Activated CD4-positive, alpha-beta T cell treated with anti-CD3 and anti-CD28 coated beads, Interleukin-2, Interleukin-6, amounts not matched to agents 100 ng/mL and 50 ng/mL, durations not matched to agents 16 hours and 8 hours (primary cell): ENCODE data around the gene SIPA1L3.

Source experiments
- DNase-seq: peaks from one replicate; pipeline ENCODE4 v3.0.0-alpha.2; 2020

SIPA1L3 gene

DNA sequence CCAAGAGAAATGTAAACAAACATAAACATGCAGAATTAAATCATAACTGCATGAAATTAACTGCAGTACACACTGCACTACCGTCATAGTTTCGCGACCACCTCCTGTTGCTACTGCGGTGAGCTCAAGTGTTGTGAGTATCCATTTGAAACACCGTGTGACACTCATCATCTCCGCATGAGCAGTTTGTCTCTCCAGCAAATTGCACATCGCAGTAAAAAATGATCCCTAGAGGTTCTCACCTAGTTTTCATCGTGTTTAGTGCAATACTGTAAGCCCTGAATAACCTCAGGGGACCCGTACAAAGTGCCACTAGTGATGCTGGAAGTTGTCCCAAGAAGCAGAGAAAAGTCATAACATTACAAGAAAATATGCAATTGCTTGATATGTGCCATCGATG is 169.3 kb downstream of the SIPA1L3 start:
- DNase-seq, result no peak

GRCh38 chr19:38078302-38078930 is 171.4 kb downstream of the SIPA1L3 start:
- no peak for DNase-seq

DNA sequence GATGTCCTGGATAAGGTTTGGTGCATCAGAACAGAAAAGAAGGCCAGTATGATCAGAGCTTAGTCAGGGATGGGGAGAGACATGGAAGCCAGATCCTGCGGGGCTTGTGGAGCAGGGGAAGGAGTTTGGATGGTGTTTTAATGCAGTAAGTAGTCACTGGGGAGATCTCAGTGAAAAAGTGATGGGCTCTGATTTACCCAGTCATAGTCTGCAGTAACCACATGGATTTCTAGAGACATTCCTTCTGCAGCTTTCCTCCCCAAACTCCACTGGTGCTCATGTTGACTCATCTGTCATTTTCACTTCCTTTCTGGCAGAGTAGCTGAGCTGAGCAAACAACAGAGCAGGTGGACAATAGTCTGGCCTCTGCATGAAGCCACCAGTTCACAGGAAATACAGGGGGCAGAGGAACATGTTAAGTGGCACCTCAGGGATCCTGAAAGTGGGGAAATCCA is 172.9 kb downstream of the SIPA1L3 start:
- DNase-seq, result peak; percentile 43

DNA sequence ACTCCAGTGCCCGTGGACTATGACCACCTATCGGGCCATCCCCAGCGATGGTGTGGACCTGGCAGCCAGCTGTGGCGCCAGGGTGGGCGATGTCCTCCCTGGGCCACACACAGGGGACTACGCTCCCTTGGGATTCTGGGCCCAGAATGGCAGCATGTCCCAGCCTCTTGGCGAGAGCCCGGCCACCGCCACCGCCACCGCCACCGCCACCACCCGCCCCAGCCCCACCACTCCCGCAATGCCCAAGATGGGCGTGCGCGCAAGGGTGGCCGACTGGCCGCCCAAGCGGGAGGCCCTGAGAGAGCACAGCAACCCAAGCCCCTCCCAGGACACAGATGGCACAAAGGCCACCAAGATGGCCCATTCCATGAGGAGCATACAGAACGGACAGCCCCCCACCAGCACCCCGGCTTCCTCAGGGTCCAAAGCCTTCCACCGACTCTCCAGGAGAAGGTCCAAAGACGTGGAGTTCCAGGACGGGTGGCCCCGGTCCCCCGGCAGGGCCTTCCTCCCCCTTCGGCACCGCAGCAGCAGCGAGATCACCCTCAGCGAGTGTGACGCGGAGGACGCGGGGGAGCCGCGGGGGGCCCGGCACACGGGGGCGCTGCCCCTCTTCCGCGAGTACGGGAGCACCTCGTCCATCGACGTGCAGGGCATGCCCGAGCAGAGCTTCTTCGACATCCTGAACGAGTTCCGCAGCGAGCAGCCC is 174.7 kb downstream of the SIPA1L3 start:
- no peak for DNase-seq

GRCh38 chr19:38082256-38083118 is 175.5 kb downstream of the SIPA1L3 start:
- no peak for DNase-seq

DNA sequence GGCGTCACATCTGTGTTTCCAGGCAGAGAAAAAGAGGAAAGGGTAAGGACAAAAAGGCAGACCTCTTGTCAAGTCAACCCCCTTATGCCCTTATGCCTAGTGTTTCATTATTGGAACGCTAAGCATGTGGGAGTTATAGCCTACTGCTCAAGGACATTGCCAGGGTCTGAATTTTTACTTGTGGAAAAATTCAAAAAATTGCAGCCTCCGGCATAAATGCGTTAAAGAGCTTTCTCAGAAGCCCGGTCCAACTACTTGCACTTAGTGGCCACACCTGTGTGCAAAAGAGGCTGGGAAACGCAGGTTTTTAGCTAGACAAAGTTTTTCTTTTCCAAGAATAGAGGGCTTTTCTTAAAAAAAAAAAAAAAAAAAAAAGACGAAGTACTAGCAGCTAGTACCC is 177.2 kb downstream of the SIPA1L3 start:
- no peak for DNase-seq

GRCh38 chr19:38089440-38089839 is 182.4 kb downstream of the SIPA1L3 start:
- DNase-seq, result no peak

DNA sequence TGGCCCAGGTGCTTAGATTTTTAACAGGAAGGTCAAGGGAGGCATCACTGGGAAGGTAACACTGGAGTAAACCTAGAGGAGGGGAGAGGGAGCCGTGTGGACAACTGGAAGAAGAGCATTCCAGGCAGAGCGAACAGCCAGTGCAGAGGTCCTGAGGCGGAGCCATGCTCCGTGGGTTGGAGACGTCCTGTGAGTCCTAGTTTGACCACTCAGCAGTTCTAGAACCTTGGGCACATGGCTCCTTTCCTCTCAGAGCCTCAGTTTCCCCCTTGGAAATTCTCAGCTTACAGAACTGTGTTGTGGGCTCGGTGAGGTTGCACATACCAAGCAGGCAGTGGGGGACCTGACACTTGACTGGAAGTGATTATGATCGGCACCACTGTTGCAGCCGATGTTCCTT is 186.1 kb downstream of the SIPA1L3 start:
- no peak for DNase-seq

DNA sequence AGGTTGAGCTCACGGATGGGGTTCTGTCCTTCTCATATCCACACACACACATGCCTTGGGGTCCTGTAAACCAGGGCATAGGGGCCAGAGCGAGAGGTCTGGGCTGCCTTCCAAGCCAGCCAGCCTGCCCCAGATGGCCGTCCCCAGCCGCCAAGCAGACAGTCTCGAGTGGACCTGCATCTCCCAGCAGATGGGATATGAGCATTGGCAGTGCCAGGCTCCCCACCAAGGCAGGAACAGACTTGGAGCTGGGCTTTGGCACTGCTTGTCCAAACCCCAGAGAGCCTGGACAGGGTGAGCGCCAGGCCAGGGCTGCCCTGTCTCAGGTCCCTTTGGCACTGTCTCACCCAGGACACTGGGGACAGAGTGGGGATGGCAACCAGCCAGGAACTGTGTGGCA is 186.6 kb downstream of the SIPA1L3 start:
- no peak for DNase-seq

DNA sequence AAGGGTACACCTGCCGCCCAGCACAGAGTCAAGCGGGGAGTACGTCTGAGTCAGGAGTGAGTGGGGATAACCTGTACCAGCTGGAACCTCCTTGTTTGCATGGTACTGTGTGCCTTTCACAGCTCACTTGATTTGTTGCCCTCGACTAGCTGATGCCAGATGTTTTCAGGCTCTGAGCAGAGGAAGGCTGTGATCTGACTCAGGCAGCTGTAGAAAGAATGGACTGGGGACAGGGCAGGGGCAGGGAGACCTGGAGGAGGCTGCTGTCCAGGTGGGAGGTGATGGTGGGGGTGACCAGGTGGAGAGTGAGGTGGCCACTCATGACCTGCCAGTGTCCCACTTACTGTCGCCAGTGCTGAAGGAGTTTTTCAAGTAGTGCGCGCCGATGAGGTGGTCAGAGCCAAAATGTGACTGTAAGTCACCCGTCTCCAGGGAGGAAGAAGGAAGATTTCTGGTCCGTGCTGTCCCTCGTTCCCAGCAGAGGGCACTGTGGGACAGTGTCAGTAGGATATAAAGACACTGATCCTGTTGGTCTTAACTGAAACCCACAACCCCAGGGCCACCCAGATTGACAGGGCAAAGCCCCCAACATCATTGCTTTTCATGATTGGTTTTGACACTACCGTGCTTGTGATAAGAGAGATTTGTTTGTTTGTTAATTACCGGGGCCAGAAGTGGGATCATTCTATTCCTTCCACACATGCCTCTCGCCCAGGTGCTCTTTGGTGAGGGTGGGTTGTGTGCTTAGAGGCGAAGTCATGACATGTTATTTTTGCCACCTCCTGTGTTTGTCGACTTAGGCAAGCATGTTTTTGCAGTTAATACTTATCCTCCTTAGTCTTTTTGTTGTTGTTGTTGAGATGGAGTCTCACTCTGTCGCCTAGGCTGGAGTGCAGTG is 188.7 kb downstream of the SIPA1L3 start:
- peak; percentile 56 for DNase-seq

- DNase-seq, result no peak
Measured at GRCh38 chr19:38099966-38100365, 193.0 kb downstream of the SIPA1L3 start.

DNA sequence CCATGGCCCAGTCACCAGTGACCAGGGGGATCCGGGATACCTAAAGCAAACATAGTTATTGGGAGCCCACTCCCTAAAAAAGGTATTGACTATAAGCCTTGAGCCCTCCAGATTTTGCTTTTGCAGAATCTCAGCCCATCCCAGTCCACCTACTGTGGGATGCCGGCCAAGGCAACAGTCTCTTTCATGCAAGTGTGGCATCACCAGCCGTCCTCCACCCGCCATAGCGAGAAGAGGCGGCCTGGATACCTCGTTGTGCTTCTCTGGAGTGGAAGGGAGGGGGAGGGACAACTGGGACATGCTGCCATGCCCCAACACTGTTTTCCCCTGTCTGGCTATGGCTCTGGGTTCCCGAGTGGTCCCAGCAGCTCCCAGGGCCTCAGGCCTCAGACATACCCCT is 193.6 kb downstream of the SIPA1L3 start:
- DNase-seq, result no peak

- DNase-seq, result no peak
Measured at GRCh38 chr19:38101723-38102122, 194.7 kb downstream of the SIPA1L3 start.

DNA sequence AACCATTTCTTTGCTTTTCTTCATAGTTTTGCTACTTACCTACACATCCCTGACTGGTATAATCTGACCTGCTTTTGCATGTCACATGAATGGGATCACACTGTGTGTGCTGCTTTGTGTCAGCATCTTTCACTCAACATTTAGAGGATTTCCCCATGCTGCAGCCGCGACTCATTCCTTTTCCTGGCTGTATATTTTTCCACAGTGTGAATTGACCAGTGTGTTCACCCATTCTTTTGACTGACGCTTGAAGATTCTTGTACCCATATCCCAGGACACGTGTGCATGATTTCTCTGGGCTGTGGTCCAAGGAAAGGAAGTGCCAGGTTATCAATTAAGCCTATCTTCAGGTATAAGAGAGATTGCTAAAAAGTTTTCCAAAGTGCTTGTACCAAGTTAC is 198.6 kb downstream of the SIPA1L3 start:
- no peak for DNase-seq

DNA sequence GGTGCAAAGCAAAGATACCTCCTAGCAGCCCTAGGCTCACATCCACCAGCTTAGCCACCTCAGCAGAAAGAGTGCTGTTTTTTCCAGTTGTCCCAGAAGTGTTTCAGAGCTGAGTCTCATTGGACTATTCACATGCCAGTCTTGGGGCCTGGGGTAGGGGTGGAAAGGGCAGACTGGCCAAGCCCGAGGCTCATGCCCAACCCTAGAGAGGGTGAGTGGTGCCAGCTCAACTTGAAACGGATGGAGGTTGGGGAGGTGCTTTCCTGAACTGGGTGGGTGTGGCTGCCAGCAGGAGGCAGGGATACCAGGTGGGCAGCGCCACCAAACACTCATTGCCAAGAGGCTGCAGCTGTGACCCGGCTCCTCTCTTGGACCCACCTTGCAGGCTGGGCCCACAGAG is 200.1 kb downstream of the SIPA1L3 start:
- peak; percentile 9 for DNase-seq

DNA sequence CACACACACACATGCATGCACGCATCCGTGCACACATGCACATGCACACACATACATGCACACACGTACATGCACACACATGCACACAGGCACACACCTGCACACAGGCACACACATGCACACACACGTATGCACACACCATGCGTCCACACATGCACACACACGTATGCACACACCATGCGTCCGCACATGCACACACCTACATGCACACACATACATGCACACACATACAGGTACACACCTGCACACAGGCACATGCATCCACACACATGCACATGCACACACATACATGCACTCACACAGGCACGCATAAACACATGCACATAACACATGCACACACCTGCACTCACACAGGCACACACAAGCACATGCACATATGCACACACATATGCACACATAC is 204.9 kb downstream of the SIPA1L3 start:
- no peak for DNase-seq

DNA sequence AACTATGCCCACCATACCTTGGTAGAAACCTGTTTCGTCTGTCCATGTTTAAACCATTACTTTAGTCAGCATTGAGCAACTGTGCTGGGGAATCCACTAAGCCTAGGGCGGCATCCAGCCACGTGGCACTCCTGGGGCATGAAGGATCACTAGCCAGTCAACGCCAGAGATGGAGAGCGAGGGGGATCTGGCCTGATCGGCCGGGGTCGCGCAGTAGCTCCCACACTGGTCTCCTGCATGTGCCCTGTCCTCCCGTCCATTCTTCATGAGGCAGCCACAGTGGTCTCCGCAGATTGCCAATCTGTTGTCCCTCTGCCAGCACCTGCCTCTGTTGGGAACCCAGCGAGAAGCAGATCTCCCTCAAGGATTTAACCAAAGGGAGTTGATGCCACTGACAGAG is 207.6 kb downstream of the SIPA1L3 start:
- DNase-seq, result no peak

GRCh38 chr19:38115271-38115802 is 208.3 kb downstream of the SIPA1L3 start:
- DNase-seq, result no peak

DNA sequence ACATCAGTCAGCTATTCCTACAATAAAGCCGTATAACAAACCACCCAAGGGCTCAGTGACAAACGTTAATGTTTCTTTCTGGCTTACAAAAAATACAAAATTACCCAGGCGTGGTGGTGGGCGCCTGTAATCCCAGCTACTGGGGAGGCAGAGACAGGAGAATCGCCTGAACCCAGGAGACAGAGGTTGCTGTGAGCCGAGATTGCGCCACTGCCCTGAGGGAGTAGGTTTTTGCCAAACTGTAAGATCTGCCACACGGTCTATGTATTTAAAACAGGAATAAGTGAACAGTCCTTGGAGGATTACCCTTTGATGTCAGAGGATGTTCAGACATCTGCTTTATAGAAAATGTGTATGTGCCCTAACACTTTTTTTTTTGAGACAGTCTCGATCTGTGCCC is 211.2 kb downstream of the SIPA1L3 start:
- no peak for DNase-seq

DNA sequence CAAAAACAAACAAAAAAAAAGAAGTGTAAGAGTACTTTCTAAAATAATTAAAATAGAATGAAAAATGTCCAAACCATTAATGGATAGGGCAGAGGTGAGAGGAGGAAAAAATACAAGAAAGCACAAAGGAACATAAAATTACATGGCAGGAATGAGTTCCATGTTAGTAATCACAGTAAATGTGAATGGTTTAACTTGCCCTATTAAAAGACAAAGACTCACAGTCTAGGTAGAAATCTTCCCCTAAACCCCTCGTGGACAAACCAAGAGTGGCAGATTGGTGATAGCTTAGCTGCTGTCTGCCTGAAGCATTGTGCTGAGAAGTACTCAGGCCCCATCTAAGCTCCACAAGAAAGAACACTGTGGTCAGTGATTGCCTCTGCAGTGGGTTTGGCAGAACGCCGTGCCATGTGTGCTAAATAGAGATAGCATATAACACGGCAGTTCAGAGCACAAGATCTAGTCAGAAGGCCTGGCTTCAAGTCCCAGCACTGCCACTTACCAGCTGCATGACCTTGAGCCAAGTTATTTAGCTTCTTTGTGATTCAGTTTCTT is 213.5 kb downstream of the SIPA1L3 start:
- no peak for DNase-seq

DNA sequence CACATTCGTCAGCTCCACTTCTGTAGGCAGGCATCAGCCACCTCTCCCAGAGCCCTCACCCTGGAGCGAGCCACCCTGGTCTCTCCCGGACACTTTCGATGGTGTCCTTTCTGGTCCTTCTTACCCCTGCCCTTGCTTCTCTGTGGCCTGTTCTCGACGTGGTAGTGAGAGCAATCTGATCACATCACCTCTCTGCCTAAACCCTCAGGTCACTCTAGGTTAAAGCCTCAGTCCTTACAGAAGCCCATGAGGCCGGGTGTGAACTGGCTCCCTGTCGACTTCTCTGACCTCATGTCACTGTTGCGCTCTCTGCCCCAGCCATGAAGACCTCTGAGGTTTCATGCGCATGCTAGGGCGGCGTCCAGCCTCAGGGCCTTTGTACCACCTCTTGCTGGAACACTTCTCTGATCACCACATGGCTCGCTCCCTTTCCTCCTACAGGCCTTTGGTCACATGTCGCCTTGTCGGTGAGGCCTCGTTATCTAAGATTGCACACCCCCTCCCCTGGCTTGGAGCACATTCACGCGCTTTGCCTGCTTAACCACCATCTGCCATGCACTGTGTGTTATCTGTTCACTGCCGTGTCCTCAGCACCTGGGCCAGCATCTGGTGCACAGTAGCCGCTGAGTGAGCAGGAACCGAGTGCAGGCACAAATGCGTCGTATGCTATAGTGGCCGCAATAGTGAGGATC is 215.5 kb downstream of the SIPA1L3 start:
- DNase-seq, result no peak

DNA sequence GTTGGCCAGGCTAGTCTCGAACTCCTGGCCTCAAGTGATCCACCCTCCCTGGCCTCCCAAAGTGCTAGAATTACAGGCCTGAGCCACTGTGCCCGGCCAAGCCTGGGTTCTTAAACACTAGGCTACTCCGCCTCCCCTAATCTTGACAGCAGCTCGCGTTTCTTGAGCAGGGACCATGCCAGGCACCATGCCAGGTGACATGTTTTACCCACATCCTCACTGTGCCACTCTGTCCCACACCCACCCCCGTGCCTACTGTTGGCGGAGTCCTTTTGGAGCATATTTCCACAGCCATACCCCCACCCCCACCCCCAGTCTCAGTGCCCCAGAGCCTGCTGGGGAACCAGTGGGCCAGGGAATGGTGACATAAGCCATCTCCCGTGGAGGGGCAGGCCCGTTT is 218.2 kb downstream of the SIPA1L3 start:
- DNase-seq, result no peak
